WTC11 (cell line): Measurements from ENCODE around the gene ATAD2B. TPM values are rescaled to one million over a fixed set of nuclear protein-coding genes. Genes with fewer than 3 reads are reported as not detected.

ENCODE experiments used
- ATAC-seq: fragments of 200-7000 bp; cut with Tn5 transposase; 2 replicates; pipeline ENCODE4 v1.10.0; 2021; ENCODE audit warnings: mild to moderate bottlenecking, moderate library complexity
- CTCF ChIA-PET: fragments of 300-600 bp; sonication (Branson Sonifier 250); formaldehyde crosslinking; loops from one replicate; lab custom pipeline; 2021; ENCODE audit warnings: antibody characterized with exemption; lab: Charles Lee
- POLR2A ChIA-PET: fragments of 350-600 bp; sonication (Branson Sonifier 250); formaldehyde crosslinking; loops from one replicate; lab custom pipeline; 2021; ENCODE audit warnings: antibody characterized with exemption; lab: Charles Lee
- DNase-seq: peaks from one replicate; pipeline ENCODE4 v3.0.0; 2021; ENCODE audit warnings: low spot score
- H3K27ac Mint-ChIP-seq: 2 replicates; pipeline ENCODE4 v1.8.0; 2021; ENCODE audit warnings: mixed read lengths
- H3K27me3 Mint-ChIP-seq: 2 replicates; pipeline ENCODE4 v1.8.0; 2021; ENCODE audit warnings: low read depth, mild to moderate bottlenecking, moderate library complexity, mixed read lengths
- H3K36me3 Mint-ChIP-seq: 2 replicates; pipeline ENCODE4 v1.8.0; 2021; ENCODE audit warnings: mixed read lengths
- H3K4me1 Mint-ChIP-seq: 2 replicates; pipeline ENCODE4 v1.8.0; 2022; ENCODE audit warnings: mixed read lengths
- H3K4me3 Mint-ChIP-seq: 2 replicates; pipeline ENCODE4 v1.8.0; 2021; ENCODE audit warnings: mild to moderate bottlenecking, moderate library complexity, mixed read lengths
- H3K9me3 Mint-ChIP-seq: 2 replicates; pipeline ENCODE4 v1.8.0; 2021; ENCODE audit warnings: mixed read lengths
- ETV6 ChIP-seq: sonication (generic); formaldehyde crosslinking; IDR thresholded peaks from 2 replicates; pipeline ENCODE4 v1.8.1; 2022; ENCODE audit warnings: mild to moderate bottlenecking, missing genetic modification reagents
- FOXP4 ChIP-seq: sonication (generic); formaldehyde crosslinking; IDR thresholded peaks from 2 replicates; pipeline ENCODE4 v1.8.0; 2022; ENCODE audit warnings: mild to moderate bottlenecking, missing genetic modification reagents
- GABPB1 ChIP-seq: sonication (generic); formaldehyde crosslinking; IDR thresholded peaks from 2 replicates; pipeline ENCODE4 v1.8.1; 2023; ENCODE audit warnings: mild to moderate bottlenecking, missing genetic modification reagents
- MAX ChIP-seq: sonication (generic); formaldehyde crosslinking; IDR thresholded peaks from 2 replicates; pipeline ENCODE4 v1.8.0; 2022; ENCODE audit warnings: mild to moderate bottlenecking, missing genetic modification reagents
- MLX ChIP-seq: sonication (generic); formaldehyde crosslinking; IDR thresholded peaks from 2 replicates; pipeline ENCODE4 v1.8.1; 2023; ENCODE audit warnings: mild to moderate bottlenecking, missing genetic modification reagents, moderate library complexity
- MXD4 ChIP-seq: fragments of 250-450 bp; sonication (Bioruptor Pico); IDR thresholded peaks from 2 replicates; pipeline ENCODE4 v1.8.0; 2021; ENCODE audit warnings: mild to moderate bottlenecking, moderate library complexity, borderline replicate concordance
- NFE2L1 ChIP-seq: sonication (generic); formaldehyde crosslinking; IDR thresholded peaks from 2 replicates; pipeline ENCODE4 v1.8.1; 2023; ENCODE audit warnings: missing genetic modification reagents
- NR3C1 ChIP-seq: sonication (generic); formaldehyde crosslinking; conservative IDR thresholded peaks from 2 replicates; pipeline ENCODE4 v1.8.1; 2023; ENCODE audit warnings: low read depth, mild to moderate bottlenecking, missing genetic modification reagents
- PRDM15 ChIP-seq: sonication (generic); formaldehyde crosslinking; IDR thresholded peaks from 2 replicates; pipeline ENCODE4 v1.8.0; 2022; ENCODE audit warnings: missing genetic modification reagents
- SP1 ChIP-seq: sonication (generic); formaldehyde crosslinking; conservative IDR thresholded peaks from 2 replicates; pipeline ENCODE4 v1.8.1; 2022; ENCODE audit warnings: missing genetic modification reagents
- TCF7 ChIP-seq: sonication (generic); formaldehyde crosslinking; IDR thresholded peaks from 2 replicates; pipeline ENCODE4 v1.8.0; 2022; ENCODE audit warnings: mild to moderate bottlenecking, low read depth, missing genetic modification reagents, moderate library complexity
- TEAD4 ChIP-seq: sonication (generic); formaldehyde crosslinking; IDR thresholded peaks from 2 replicates; pipeline ENCODE4 v1.8.0; 2022; ENCODE audit warnings: mild to moderate bottlenecking, missing genetic modification reagents
- ZNF219 ChIP-seq: sonication (generic); formaldehyde crosslinking; IDR thresholded peaks from 2 replicates; pipeline ENCODE4 v1.8.0; 2023; ENCODE audit warnings: missing genetic modification reagents, mild to moderate bottlenecking, borderline replicate concordance
- ZNF396 ChIP-seq: fragments of 250-450 bp; sonication (Bioruptor Pico); IDR thresholded peaks from 2 replicates; pipeline ENCODE4 v1.8.0; 2021; ENCODE audit warnings: mild to moderate bottlenecking, moderate library complexity, borderline replicate concordance
- ZNF423 ChIP-seq: fragments of 250-450 bp; sonication (Bioruptor Pico); IDR thresholded peaks from 2 replicates; pipeline ENCODE4 v2.1.2; 2022; ENCODE audit warnings: mild to moderate bottlenecking, moderate library complexity
- total RNA-seq: library from RNA; stranded (reverse); gene quantifications from 3 replicates; pipeline ENCODE4 v1.2.3, GENCODE V29; 2021

The ATAD2B gene
- total RNA-seq, 1 experiment from 2014 or later = 21.5 TPM

GRCh38 chr2:23939987-23940717 lies 13.2 kb upstream of the ATAD2B start, which contains the start of gene UBXN2A (continued):
- TF ChIP-seq NFE2L1 (CRISPR knock-in tag) (peak; percentile 28; the same call in 1 of the 2 replicates), NR3C1 (CRISPR knock-in tag) (no peak), SP1 (CRISPR knock-in tag) (peak; percentile 58; the same call in 1 of the 2 replicates)

GRCh38 chr2:23934259-23934658 lies 7.3 kb upstream of the ATAD2B start:
- no peak for TF ChIP-seq NR3C1 (CRISPR knock-in tag)
- TF ChIP-seq, all 79 proteins: peak for 0
- DNase-seq = no peak
- CTCF ChIA-PET = no interaction called here
- Mint-ChIP-seq H3K36me3 (peaks cover 9% of the 10 kb centered on the region), H3K27ac (peak overlapping the region; percentile 79), H3K4me3 (no peak overlapping the region), H3K27me3 (no peaks in the 10 kb centered on the region; the same call in 1 of the 2 replicates), H3K4me1 (peaks cover 7% of the 10 kb centered on the region), H3K9me3 (no peaks in the 10 kb centered on the region)
- no peak for ATAC-seq
- POLR2A ChIA-PET = no interaction called here

- peaks cover 7% of the 10 kb centered on the region for H3K36me3 Mint-ChIP-seq
- H3K27ac Mint-ChIP-seq = peak overlapping the region; percentile 82
- H3K9me3 Mint-ChIP-seq = no peaks in the 10 kb centered on the region
- POLR2A ChIA-PET = interaction anchor here (0.9 to 3.2 kb wide), 12 partner anchors 8 to 158 kb away, joined by 3 to 83 read pairs (median 7); partner anchors contain the start of genes SF3B6, TP53I3, UBXN2A and WDCP
- no peaks in the 10 kb centered on the region for H3K27me3 Mint-ChIP-seq
- peaks cover 21% of the 10 kb centered on the region for H3K4me1 Mint-ChIP-seq
- peak; percentile 22; the same call in 1 of the 2 replicates for TF ChIP-seq ZNF219 (CRISPR knock-in tag)
- no peak for TF ChIP-seq TEAD4
- 0 out of 2 replicates have a peak, but pooled peaks have one; percentile 8 for TF ChIP-seq GABPB1
- H3K4me3 Mint-ChIP-seq = peak overlapping the region; percentile 96
- DNase-seq = peak; percentile 46
- ATAC-seq = peak; percentile 21
- CTCF ChIA-PET = interaction anchor here (0.6 to 3.4 kb wide), 47 partner anchors 8 to 896 kb away, joined by 3 to 52 read pairs (median 4); partner anchors contain the start of genes MFSD2B, SF3B6, TP53I3 and UBXN2A
These were observed 603 bp downstream of the ATAD2B start for GRCh38 chr2:23926290-23926749.

- Mint-ChIP-seq H3K4me1 (peaks cover 21% of the 10 kb centered on the region), H3K4me3 (peak overlapping the region; percentile 96), H3K36me3 (peaks cover 3% of the 10 kb centered on the region)
- TF ChIP-seq GABPB1 = 0 out of 2 replicates have a peak, but pooled peaks have one; percentile 7
- no peak for TF ChIP-seq MAX (CRISPR knock-in tag)
- TF ChIP-seq, all 79 proteins: peak for 1
- no peaks in the 10 kb centered on the region for H3K27me3 Mint-ChIP-seq
- POLR2A ChIA-PET = interaction anchor here (0.9 to 3.2 kb wide), 6 partner anchors 14 to 158 kb away, joined by 3 to 83 read pairs (median 14); partner anchors contain the start of genes SF3B6, TP53I3 and UBXN2A
- DNase-seq = no peak
- peak overlapping the region; percentile 82 for H3K27ac Mint-ChIP-seq
- ATAC-seq = peak; percentile 5
- H3K9me3 Mint-ChIP-seq = no peaks in the 10 kb centered on the region
- CTCF ChIA-PET = interaction anchor here (0.6 to 3.4 kb wide), 14 partner anchors 8 to 292 kb away, joined by 3 to 52 read pairs (median 8); partner anchors contain the start of genes MFSD2B, SF3B6, TP53I3 and UBXN2A
These were observed 1.1 kb downstream of the ATAD2B start for GRCh38 chr2:23925702-23926289.

GRCh38 chr2:23924589-23925359 lies 2.1 kb downstream of the ATAD2B start:
- Mint-ChIP-seq H3K4me3 (peak overlapping the region; percentile 96), H3K27me3 (no peaks in the 10 kb centered on the region), H3K27ac (no peak overlapping the region; the same call in 1 of the 2 replicates), H3K4me1 (peaks cover 25% of the 10 kb centered on the region), H3K36me3 (no peaks in the 10 kb centered on the region), H3K9me3 (no peaks in the 10 kb centered on the region)
- ATAC-seq (no peak), DNase-seq (no peak)
- POLR2A ChIA-PET = interaction anchor here (1.0 to 3.2 kb wide), 2 partner anchors 15 to 159 kb away, joined by 3 to 30 read pairs; partner anchors contain the start of gene TP53I3
- CTCF ChIA-PET = interaction anchor here (1.0 kb wide), 1 partner anchor 152 kb away, joined by 4 read pairs; the partner anchor contains the start of gene SF3B6
- TF ChIP-seq FOXP4 = no peak
- no peak for TF ChIP-seq PRDM15
- TF ChIP-seq ZNF396 = no peak
- no peak for TF ChIP-seq MLX (CRISPR knock-in tag)
- TF ChIP-seq ETV6 = no peak
- no peak for TF ChIP-seq NR3C1 (CRISPR knock-in tag)
- TF ChIP-seq MXD4 = no peak
- TF ChIP-seq TCF7 (CRISPR knock-in tag) = no peak
- TF ChIP-seq NFE2L1 (CRISPR knock-in tag) = no peak
- no peak for TF ChIP-seq ZNF423 (CRISPR knock-in tag)
